HG03159 (cell line): ENCODE results near the gene ANTXR1.
A peak's percentile ranks its signal among the peaks of the same experiment; 100 is the strongest.

ENCODE experiments used
- ATAC-seq: cut with Tn5 transposase; IDR thresholded peaks from one replicate; pipeline ENCODE4 v1.9.1; 2021; ENCODE audit warnings: mild to moderate bottlenecking, moderate library complexity; ENCODE audit not compliant: unreplicated experiment

ANTXR1 gene

DNA sequence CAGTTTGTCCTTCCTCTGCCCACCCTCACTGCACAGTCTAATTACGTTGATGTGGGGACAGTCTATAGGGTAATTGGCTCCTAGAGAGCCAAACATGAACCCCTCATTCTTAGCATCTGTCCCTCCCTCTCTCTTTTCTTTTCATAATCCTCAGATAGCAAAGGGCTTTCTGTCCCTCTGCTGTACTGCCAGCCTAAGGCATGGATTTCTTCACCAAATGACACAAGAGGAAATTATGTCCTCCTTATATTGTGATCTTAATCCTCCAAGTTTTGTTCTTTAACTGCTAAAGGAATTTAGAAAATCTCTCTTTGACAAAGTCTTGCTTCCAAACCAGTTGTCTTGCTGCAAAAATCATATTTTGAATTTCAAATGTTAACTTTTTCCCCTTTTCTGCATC lies 18.5 kb downstream of the ANTXR1 start:
- ATAC-seq = no peak

DNA sequence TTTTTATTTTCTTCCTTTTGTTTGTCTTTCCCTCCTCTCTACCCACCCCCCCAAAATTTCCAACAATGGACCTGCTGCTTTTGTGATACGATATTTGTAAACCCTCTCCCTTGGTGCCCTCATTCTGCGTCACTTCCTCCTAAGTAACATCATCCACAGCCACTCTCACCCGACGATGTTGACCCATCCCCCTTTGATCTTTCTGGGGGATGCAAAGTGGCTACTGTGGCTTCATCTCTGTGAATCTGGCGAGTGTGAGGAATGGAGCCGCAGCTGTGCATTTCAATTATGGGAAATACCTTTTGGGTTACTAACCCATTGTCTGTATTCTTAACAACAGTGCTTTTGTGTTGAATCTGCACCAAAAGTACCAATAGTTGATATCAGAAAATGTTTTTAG lies 19.4 kb downstream of the ANTXR1 start:
- no peak for ATAC-seq

DNA sequence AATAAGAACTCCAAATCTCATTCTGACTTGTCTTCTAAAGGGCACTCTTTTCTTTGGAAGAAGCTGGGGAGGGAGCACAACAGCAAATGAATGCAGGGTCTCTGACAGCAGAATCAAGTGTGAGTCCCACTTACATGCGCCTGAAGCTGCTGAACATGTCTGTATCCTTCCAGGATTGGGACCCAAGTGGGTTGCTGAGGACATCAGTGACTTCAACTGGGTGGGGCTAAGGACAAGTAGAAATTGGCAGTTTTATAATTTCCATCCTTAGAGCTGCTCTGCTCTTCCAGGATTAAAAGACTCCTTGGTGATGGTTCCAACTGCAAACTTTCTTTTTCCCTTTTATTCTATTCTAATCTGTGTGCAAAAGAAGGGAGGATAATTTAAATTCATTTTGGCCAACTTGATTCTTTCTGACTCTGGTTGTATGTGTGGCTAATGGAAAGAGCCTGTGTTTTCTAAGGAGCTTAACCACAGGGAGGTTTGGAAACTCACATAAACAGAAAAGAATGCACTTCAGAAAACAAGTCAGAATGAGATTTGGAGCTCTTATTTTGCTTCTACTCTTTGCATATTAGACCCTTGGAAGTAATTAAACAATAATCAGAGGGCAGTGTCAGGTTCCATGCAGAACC lies 20.6 kb downstream of the ANTXR1 start:
- no peak for ATAC-seq

DNA sequence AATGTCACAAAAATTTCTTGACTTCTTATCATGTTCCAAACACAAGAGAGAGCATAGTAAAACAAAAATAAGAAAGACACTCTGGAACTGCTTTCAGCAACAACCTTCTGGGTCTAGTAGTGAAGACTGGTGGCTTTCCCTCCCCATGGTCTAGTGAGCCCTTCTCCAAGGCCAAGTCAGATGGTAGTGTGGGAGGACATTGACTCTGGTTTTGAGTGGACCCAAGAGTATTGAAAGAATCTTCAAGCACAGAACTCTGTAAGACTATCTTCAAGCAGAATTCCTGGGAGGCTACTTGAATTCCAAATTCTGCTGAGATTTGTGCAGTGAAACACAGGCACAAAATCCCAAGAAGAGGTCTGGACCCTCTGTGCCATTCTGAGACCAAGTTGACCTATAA lies 21.1 kb downstream of the ANTXR1 start:
- no peak for ATAC-seq

DNA sequence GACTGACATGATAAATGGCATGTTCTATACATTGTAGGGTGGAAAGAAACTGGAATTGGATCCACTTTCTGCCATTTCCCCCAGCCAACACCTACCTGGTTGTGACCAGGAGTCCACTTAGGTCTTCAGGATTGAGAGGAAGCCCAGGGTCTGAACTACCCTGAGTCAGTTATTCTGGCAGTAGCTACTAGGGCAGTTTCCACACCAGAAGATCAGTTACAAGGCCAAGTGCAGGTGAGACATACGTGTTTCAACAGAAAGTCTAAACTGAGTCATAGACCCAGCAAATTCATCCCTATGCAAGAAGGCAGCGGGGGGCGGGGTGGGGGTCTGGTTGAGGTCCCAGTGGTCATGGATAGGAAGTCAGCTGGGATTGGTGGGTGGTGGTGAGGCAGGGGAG lies 21.9 kb downstream of the ANTXR1 start:
- ATAC-seq = no peak

DNA sequence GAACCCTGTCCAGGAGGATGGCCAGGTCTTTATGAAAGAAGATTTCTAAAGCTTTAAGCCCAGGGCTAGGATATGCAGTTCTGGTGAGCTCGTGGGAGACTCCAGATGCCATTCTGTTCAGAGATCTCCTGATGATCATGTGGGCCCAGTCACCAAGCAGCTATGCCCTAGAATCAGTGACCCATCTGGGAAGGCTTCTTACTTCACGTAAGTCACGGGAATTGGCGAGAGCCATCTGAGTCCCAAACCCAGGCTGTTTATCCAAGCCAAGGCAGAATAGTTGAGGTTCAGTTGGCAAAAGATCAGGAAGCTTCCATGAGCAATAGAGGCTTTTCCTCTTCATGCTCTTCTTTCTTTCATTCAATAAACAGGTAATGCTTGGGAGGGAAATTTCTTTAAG lies 23.9 kb downstream of the ANTXR1 start:
- ATAC-seq = no peak

DNA sequence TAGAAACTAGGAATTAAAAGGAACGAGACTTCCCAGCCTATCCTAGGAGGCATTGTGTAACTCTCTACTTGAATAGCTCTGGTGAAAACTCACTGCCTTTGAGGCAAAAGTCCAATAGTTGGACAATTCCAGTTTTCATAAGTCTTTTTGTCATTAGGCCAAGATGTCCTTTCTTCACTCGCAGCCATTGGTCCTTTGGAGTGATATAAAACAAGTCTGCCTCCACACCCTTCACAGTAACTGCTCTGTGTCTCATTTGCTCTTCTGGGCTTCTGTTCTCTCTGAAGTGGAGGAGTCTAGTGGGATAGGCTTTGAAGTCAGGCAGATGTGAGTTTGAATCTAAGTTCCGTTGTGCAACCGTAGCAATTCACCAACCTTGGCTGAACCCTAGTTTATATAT lies 28.2 kb downstream of the ANTXR1 start:
- ATAC-seq = no peak

DNA sequence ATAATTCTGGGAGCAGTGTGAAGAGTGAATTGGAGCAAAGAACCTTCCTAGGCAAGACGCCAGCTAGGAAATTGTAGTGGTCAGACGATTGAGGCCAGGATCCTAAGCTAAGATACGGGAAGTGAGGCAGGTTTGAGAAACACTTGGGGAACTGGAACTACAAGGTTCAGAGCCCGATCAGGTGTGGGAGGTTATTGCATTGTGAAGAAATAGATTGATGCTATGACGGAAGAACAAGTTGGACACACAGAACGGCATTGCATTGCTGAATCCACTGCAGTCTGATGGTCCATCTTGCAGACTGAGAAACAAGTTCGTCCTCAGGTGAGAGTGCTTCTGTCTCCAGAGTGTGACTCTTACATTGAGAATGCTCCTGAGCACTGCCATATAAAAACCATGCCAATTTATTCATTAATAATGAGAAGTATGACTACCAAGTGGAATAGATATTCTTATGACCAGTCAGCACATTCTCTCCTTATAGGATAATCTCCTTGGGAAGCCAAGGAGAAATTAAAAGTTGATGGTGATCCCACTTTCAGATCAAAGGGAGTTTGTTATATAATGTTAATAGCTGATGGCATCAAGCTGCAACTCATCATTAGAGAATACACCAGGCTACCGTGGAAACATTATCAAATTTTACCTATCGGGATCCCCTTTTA lies 30.9 kb downstream of the ANTXR1 start:
- ATAC-seq = no peak

DNA sequence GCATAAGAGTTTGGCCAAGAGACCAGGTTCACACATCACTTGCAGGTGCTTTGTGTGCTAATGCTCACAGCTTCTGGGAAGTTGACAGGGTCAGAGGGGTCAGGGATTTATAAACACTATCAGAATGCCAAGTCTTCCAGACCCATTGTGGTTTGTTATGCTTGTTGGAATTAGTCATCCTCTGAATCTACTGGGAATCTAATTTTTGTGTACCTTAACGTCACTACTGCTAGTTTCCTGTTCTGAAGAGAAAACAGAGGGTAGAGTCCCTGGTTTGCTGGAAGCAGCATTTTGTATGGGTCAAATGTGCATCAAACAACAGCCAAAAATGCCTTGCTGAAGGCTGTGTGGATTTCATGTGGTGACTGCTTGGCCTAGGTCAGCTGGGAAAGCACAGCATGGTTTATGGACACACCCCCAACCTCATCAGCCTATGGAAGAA lies 33.3 kb downstream of the ANTXR1 start:
- ATAC-seq = no peak

DNA sequence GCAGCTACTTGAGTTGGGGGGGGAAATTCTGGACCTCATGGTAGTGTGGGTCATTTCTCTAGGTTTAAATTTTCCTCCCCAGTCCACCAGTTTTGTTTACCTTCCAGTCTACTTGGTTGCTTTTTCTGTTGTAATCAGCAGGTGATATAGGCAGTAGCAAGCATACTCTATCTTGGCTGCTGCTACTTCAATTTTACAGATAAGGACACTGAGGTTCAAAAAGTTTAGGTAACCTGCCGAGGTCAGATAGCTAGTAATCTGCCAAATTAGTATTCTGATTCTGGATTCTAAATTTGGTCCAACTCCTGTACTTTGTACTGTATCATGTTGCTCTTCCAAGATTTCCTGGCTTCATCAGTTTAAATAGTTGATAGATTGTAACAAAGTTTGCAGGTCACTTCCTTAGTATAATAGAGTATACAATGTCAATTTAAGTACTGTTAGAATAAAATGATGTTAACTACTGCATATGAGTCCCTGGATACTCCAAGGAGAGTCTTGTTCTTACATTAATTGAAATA lies 34.7 kb downstream of the ANTXR1 start:
- no peak for ATAC-seq

DNA sequence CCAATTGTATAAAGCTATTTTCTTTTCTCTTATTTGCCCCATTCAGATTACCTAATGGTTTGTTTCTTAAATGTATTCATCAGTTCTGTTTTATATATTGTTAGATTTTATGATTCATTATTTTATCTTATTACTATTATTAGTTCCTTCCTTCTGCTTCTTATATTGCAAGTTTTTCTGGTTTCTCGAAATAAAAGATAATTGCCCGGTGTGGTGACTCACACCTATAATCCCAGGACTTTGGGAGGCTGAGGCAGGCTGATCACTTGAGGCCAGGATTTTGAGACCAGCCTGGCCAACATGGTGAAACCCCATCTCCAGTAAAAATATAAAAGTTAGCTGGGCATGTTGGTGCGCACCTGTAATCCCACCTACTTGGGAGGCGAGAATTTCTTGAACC lies 37.8 kb downstream of the ANTXR1 start:
- no peak for ATAC-seq

DNA sequence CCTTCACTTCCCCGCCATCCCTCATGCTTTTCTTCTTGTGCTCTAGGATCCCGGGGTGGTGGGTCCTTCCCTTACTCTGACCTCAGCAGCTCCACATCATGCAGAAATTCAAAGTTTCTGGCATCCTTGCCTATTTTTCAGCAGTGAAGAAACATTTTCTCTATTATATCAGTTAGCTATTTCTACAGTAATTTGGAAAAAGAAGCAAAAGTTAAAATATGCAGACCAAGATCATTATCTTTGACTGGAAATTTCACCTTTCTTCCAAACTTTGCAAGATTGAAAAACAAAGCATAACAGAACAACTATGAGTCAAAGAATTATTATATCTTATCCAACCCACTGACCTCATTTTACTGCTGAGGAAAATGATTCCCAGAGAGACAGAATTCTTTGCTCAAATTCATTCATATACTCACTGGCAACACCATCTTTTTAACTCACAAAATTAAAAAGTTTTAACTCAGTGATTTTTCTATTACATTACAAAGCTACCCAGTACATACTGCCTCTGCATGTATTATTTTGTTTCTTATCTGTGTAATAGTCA lies 40.5 kb downstream of the ANTXR1 start:
- ATAC-seq = no peak

DNA sequence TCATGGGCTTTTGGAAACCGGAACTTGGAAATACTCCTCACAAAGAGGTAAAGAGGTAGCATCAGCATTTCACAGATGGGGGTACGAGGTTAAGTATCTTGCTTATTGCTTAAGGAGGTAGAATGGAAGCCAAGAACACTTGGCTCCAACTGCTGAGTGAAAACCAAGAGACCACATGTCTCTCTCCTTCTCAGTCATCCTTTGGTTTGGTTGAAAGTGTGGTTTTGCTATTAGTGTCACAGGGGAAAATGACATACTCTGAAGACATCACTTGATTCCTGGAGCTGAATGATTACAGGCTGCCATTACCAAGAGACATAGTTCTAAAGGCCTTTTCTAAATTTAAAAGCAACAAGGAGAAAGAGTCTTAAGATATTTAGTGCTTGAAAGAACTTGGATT lies 41.5 kb downstream of the ANTXR1 start:
- peak; percentile 74 for ATAC-seq

DNA sequence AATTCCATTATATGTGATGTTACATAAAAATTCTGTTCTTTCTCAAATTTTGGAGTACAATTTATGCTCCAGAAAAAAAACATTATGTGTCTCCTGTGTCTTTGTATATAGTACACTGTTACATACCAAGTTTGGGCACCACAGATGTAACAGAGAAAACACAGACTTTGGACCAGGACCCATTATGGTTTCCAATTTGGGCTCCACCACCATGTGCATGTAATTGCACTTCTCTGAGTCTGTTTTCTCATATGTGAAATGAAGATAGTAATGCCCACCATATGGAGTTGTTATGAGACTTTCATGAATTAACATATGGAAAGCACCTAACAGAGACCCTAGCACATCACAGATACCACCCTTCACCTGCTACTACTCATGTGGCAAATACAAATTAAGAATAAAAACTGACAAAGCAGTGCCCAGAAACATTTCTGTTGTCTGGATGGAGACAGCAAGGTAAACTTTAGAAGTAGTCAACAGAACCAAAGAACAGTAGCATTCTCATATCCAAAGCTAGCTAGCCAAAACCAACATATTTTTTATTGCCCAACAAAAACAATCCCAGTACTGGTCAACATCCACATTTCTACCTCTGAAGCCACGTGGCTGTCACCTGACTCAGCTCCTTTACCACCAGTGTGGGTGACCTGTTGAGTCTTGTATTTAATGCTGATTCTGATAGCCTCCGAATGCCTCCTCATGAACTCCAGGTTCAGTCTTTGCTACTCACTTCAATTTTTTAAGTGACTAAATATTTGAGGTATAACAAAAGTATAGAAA lies 42.9 kb downstream of the ANTXR1 start:
- ATAC-seq = no peak

DNA sequence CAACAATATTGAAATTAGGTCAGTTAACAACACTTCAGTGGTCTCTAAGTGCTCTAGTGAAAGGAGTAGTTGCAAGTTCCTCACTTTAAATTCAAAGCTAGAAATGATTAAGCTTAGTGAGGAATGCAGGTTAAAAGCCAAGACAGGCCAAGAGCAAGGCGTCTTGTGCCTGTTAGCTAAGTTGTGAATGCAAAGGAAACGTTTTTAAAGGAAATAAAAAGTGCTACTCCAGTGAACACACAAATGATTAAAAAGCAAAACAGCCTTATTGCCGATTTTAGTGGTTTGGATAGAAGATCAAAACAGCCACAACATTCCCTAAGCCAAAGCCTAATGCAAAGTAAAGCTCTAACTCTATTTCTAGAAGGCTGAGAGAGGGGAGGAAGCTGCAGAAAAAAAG lies 44.7 kb downstream of the ANTXR1 start:
- ATAC-seq = no peak

DNA sequence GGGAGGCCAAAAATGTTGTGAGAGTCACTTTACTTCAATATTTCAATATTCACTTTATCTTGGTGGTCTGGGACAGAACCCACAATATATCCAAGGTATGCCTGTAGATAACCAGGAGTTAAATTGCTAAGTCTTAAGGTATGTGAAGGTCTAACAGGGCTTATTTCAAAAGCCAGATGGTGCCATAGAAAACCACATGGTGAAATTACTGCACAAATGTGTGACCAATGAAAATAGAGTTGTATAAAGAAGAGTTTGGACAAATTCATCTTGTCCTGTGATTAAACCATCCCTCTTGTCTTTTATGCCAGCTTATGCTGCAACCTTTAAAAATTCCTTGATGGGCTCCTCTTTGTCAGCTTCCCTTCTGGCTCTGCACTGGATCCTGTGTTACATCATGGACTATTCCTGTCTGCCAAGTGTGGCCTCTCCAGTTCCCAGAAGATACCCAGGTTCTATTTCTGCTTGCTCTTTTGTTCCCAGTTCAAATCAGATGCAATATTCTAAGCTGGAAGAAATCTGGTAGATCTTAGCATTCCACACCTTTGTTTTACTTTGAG lies 46.8 kb downstream of the ANTXR1 start:
- ATAC-seq = no peak

DNA sequence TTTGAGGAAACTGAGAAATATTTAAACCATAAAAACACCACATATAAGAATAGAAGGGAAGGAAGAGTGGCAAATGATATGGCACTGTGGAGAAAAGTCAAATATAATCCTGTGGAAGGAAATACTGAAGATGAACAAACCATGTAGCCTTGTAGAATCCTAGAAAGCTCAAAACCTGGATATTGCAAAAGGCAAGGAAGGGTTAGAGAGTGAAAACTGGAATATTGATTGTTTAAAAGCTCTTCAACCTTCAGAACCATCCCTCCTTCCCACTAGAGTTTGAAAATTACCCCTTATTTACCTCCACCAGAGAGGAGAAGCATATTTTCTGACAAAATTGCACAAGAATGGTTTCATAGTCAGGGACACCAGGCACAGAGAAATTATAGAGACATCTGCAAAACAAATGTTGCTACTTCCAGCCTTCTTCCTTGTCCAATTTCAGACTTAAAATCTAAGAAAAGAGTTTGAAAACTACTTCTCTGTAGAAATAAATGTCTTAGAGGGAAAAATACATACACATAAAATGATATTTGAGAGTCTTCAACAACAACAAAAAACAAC lies 48.0 kb downstream of the ANTXR1 start:
- no peak for ATAC-seq

DNA sequence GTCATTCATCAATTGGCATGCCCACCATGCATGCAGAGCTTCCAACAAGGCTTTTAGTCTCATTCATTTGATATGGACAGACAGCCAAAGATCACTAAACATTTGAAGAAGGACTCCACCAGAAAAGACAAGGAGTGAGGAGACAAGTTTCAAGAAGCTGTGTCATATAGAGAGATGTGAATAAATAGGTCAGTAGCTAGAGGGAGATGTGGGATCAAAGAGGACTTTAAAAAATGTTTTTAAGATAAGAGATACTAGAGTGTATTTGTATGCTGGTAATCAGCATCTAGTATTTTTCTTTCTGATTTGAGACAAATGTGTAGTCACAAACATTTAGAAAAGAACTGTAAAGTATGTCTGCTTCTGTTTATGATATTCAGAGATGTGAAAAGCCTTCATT lies 48.5 kb downstream of the ANTXR1 start:
- ATAC-seq = no peak

DNA sequence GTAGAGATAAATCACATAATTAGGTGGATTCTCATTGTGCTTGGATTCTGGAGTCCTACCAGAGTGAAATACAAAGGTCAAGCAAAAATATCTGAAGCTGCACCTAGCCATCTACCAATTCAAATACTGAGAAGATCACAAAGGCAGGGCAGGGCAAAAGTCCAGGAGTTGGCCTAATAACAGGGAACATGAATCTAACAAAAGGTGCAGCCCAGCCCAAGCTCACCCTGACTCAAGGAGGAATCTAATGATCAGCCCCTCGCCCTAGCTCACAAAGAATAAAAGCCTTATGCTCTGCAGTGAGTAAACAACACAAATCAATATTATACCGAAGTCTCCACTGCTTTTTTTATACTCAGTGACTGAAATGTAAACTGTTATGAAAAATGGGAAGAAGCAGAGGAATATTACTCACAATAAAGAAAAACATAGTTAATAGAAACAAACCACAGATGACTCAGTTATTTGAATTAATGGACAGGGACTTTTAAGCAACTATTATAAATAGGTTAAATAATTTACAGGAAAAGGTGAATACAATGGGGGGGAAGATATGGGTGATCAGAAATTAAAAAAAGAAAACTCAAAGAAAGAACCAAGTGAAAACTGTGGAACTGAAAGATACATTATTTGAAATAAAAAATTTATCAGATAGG lies 49.5 kb downstream of the ANTXR1 start:
- no peak for ATAC-seq

DNA sequence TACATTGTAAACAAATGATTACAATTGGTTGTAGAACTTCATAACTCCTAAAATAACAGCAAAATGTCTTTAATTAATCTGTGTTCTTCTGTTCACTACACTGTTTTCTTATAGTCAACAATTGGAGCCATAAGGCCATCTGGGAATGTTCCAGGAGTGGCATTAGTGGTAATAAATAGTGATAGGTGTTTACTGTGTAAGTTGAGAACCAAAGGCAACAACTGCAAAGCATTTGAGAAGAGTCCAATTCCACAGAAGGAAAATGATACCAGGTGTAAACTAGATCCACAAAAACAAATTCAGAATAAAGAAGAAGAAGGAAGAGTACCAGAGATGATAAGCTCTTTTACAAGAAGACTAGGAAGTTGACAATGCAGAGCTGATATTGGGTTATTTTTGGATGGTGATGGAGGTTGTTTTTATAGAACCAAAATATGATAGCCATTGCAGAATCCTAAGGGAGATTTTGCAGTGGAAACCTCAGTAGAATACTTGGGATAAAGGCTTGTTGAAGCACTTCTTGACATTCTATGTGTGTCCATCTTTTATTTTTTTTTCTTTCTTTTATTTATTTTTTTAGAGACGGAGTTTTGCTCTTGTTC lies 52.9 kb downstream of the ANTXR1 start:
- no peak for ATAC-seq
